Stomach (tissue), 9 donors: ENCODE measurements around the gene DBF4B. TPM values are rescaled to one million over a fixed set of nuclear protein-coding genes. Genes with fewer than 3 reads are reported as not detected.

ENCODE experiments used
- DNase-seq, 2 donors: peaks; one replicate each; pipeline versions ENCODE4 v3.0.0 to v3.0.0-alpha.2; 2013 to 2019
- H3K27ac ChIP-seq, 5 donors: fragments of 200-600 bp in 4 of 5; sonication (generic) in 4 of 5; one replicate each; pipeline ENCODE4 v1.5.1; 2013 to 2019; ENCODE audit warnings: mild to moderate bottlenecking in 1 of 5, moderate library complexity in 1 of 5
- H3K27me3 ChIP-seq, 3 donors: fragments of 200-600 bp; sonication (generic); one replicate each; pipeline ENCODE4 v1.5.1; 2017 to 2019; ENCODE audit warnings: mixed run types in 1 of 3
- H3K36me3 ChIP-seq, 4 donors: fragments of 200-600 bp; sonication (generic); 1 replicate in 3 of 4; 2 replicates in 1 of 4; pipeline ENCODE4 v1.5.1; 2016 to 2019
- H3K4me1 ChIP-seq, 4 donors: fragments of 200-600 bp; sonication (generic); one replicate each; pipeline ENCODE4 v1.5.1; 2016 to 2019
- H3K4me3 ChIP-seq, 4 donors: fragments of 200-600 bp; sonication (generic) in 3 of 4; one replicate each; pipeline ENCODE4 v1.5.1; 2016 to 2019; ENCODE audit warnings: mild to moderate bottlenecking in 1 of 4
- H3K9me3 ChIP-seq, 4 donors: fragments of 200-600 bp; sonication (generic); one replicate each; pipeline ENCODE4 v1.5.1; 2016 to 2019
- EP300 ChIP-seq: sonication (generic); formaldehyde crosslinking; IDR thresholded peaks from one replicate; pipeline ENCODE4 v1.6.1; 2017; ENCODE audit warnings: antibody characterized with exemption
- POLR2A ChIP-seq, 4 donors: fragments of 450-650 bp; IDR thresholded peaks; one replicate each; pipeline ENCODE4 v1.6.1; 2016; ENCODE audit warnings: antibody characterized with exemption in 4 of 4, control low read depth in 2 of 4, mild to moderate bottlenecking in 1 of 4, moderate library complexity in 1 of 4
- POLR2AphosphoS5 ChIP-seq, 3 donors: sonication (generic); formaldehyde crosslinking; IDR thresholded peaks; one replicate each; pipeline ENCODE4 v1.6.1; 2016; ENCODE audit warnings: antibody characterized with exemption in 3 of 3
- WGBS, 5 donors: extraction: QIAGEN DNeasy Blood & Tissue Kit in 3 of 5; methylation state at CpG; one replicate each; pipeline versions ENCODE4 v1.1.5 to v1.1.7; 2013 to 2018; 5-methylcytosine and 5-hydroxymethylcytosine counted together
- intact Hi-C: fragments of 100-400 bp; cut with DNase I; formaldehyde crosslinking; loops from one replicate; pipeline ENCODE4 v1.15.1; 2023; ENCODE audit warnings: low total_unique reads
- polyA plus RNA-seq, 3 donors: library from polyadenylated mRNA; stranded (reverse); fragments of 200-250 nt; gene quantifications; one replicate each; pipeline ENCODE4 v1.2.3, GENCODE V29; 2013
- total RNA-seq, 5 donors: library from RNA; depleted of rRNA; stranded (reverse); fragments of >200 nt; gene quantifications; one replicate each; pipeline versions ENCODE4 v1.1.0 to v1.2.3, GENCODE V29; 2014 to 2016
- TF ChIP-seq, protein P1 (sequence below), 7 experiments: fragments of 450-650 bp in 4 of 7; fragments of 200-600 bp in 3 of 7; sonication (generic) in 3 of 7; IDR thresholded peaks; one replicate each; pipeline ENCODE4 v1.5.1; 2016 to 2019; ENCODE audit warnings: antibody characterized with exemption in 7 of 7, control low read depth in 2 of 7, mild to moderate bottlenecking in 1 of 7
- donor health status: healthy with polysubstance abuse.
- donor health status: Bipolar disorder and iron deficiency.
- donor health status: healthy.

The DBF4B gene
- total and polyA plus RNA-seq, 8 donors: 0.76 to 5.0 (median 2.2) TPM; not detected in 1

DNA sequence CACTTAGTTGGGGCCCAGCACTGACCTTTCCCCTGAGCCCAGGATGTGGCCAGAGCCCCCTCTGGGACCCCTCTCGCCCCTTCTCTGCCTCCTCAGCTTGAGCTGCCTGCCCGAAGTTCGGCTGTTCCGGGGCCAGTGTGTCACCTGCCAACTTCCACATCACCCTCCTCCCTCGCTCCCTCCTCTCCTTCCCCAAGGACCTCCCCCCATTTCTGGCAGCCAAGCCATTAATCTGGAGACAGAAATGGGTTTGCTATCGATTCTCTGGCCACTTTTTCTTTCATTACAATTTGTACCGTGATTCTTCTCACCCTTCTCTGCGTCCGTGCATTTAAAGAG lies 41.5 kb downstream of the DBF4B start:
- H3K36me3 ChIP-seq: peaks cover 8 to 56% (median 32%) of the 10 kb centered on the region in 4 donors
- H3K9me3 ChIP-seq: no peaks in the 10 kb centered on the region
- DNase-seq: no peak
- H3K27ac ChIP-seq: no peak overlapping the region
- H3K4me3 ChIP-seq: peak overlapping the region in 1 of 4 donors; percentile 6
- 68 to 81% (median 76%) methylated on average over 9 of the region's 9 CpGs for WGBS, 5 donors
- intact Hi-C loops: no loop called here
- TF ChIP-seq POLR2A (IDR thresholded peaks at IDR 0.05) (no peak), POLR2AphosphoS5 (IDR thresholded peaks at IDR 0.05) (no peak)
- no peaks in the 10 kb centered on the region for H3K27me3 ChIP-seq
- peaks cover 0 to 6% (median 0%) of the 10 kb centered on the region in 4 donors for H3K4me1 ChIP-seq

DNA sequence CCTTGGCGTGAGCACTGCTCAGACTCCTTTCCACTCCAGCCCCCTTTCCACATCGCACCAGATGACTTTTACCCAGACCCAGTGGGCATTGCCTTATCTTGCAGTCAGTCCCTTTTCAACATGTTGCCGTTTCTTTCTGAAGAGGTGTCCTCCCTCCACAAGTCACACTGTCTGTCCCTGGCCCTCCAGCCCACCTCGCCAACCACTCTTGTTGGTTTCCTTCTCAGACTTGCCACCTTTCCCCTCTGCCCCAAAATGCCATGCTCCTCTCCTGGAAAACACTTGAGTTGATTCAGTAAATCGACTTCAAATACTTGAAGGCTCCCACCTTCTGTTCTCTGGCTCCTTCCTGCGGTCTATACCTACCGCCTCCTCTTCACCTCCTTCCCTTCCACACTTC lies 42.9 kb downstream of the DBF4B start:
- Histone ChIP-seq H3K9me3 (no peaks in the 10 kb centered on the region), H3K4me1 (peaks cover 0 to 6% (median 0%) of the 10 kb centered on the region in 4 donors), H3K36me3 (peaks cover 8 to 56% (median 32%) of the 10 kb centered on the region in 4 donors), H3K4me3 (no peak overlapping the region), H3K27me3 (no peaks in the 10 kb centered on the region), H3K27ac (no peak overlapping the region)
- 87 to 97% (median 91%) methylated on average over 7 of the region's 7 CpGs for WGBS, 5 donors
- TF ChIP-seq, protein P1, sequence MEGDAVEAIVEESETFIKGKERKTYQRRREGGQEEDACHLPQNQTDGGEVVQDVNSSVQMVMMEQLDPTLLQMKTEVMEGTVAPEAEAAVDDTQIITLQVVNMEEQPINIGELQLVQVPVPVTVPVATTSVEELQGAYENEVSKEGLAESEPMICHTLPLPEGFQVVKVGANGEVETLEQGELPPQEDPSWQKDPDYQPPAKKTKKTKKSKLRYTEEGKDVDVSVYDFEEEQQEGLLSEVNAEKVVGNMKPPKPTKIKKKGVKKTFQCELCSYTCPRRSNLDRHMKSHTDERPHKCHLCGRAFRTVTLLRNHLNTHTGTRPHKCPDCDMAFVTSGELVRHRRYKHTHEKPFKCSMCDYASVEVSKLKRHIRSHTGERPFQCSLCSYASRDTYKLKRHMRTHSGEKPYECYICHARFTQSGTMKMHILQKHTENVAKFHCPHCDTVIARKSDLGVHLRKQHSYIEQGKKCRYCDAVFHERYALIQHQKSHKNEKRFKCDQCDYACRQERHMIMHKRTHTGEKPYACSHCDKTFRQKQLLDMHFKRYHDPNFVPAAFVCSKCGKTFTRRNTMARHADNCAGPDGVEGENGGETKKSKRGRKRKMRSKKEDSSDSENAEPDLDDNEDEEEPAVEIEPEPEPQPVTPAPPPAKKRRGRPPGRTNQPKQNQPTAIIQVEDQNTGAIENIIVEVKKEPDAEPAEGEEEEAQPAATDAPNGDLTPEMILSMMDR (IDR thresholded peaks at IDR 0.05): no peak
- TF ChIP-seq EP300 (no peak), POLR2A (IDR thresholded peaks at IDR 0.05) (no peak), POLR2AphosphoS5 (IDR thresholded peaks at IDR 0.05) (no peak)
- DNase-seq: peak in 1 of 2 donors; percentile 1
- intact Hi-C loops: no loop called here

DNA sequence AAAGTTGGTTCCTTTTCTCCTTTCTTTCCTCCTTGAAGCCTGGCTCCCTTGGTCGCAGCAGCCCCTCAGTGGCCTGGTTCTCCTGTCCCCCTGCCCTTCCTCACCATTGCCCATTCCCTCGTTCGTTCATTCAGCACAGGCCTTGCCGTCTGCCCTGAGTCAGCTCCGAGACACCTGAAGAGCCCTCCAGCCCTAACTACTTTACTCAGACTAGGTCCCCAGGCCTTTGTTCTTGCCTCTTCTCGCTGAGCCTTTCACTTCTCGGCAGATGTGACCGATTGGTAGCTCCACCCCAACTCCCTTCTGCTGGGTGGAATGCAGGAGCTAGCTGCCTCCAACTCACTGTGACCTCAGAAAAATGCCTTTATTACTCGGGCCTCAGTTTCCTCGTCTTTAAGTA lies 43.3 kb downstream of the DBF4B start:
- Histone ChIP-seq H3K36me3 (peaks cover 8 to 53% (median 31%) of the 10 kb centered on the region in 4 donors), H3K27me3 (peaks cover 0 to under 1% (median 0%) of the 10 kb centered on the region in 3 donors), H3K9me3 (no peaks in the 10 kb centered on the region), H3K4me1 (peaks cover 0 to 6% (median 0%) of the 10 kb centered on the region in 4 donors), H3K4me3 (no peak overlapping the region), H3K27ac (no peak overlapping the region)
- TF ChIP-seq, protein P1 (IDR thresholded peaks at IDR 0.05): no peak
- no peak for TF ChIP-seq EP300
- no peak for DNase-seq
- intact Hi-C loops: no loop called here
- 89 to 94% (median 92%) methylated on average over 10 of the region's 10 CpGs for WGBS, 5 donors

DNA sequence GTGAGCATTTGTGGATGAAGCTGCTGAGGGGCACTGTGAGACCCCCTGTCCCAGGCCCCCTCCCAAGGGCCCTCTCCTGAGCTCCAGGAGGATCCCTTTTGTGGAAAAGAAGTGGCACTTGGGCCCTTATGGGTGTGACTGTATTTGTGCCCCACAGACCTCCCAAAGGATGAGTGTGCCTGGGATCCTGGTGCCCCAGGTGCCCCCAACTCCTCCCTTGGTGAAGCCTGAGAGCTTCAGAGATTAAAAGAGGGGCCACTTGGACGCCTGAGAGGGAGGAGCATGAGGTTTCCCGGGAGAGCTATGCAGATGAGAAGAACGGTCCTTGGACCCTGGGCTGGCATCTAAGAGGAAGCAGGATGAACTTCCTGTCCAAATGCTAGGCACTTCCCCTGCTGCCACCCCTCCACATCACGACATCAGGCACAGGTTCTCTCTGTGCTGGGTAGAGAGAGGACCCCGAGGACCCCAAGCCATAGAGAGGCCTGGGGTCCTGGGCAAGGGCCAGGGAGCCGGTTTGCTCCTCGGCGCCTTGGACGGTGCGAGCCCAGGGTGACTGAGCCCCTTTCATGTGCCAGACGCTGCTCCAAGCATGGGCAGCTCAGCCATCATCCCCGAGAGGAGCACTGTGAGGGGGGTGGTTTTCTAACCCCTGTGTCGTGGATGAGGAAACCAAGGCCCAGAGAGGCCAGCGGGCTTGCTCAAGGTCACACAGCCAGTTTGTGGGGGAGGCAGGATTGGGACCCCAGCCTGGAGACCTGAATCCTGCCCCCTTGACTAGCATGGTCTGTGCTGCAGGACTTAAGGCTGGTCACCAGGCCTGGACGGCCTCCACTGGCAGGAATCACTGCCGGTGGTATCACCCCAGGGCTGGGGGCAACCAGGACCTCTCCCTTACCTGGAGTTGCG lies 44.7 kb downstream of the DBF4B start:
- Histone ChIP-seq H3K4me1 (peaks cover 0 to 6% (median under 1%) of the 10 kb centered on the region in 4 donors), H3K9me3 (no peaks in the 10 kb centered on the region), H3K4me3 (no peak overlapping the region), H3K27me3 (peaks cover 0 to 14% (median 6%) of the 10 kb centered on the region in 3 donors), H3K27ac (no peak overlapping the region), H3K36me3 (peaks cover 7 to 39% (median 19%) of the 10 kb centered on the region in 4 donors)
- 80 to 92% (median 85%) methylated on average over 14 to 17 of the region's 17 CpGs for WGBS, 5 donors
- intact Hi-C loops: no loop called here
- peak in 1 of 2 donors; percentile 2 for DNase-seq
- TF ChIP-seq, protein P1 (IDR thresholded peaks at IDR 0.05): no peak
- no peak for TF ChIP-seq EP300
- no peak for TF ChIP-seq POLR2AphosphoS5 (IDR thresholded peaks at IDR 0.05)
- no peak for TF ChIP-seq POLR2A (IDR thresholded peaks at IDR 0.05)
